HEK293 (cell line): Measurements from ENCODE around the gene PRMT1.

Source experiments
- CTCF ChIA-PET: fragments of 350-600 bp; formaldehyde crosslinking; extraction: SDS; loops from one replicate; lab custom pipeline; 2021; ENCODE audit warnings: antibody characterized with exemption; lab: Yijun Ruan, JAX
- POLR2A ChIA-PET: fragments of 300-600 bp; formaldehyde crosslinking; extraction: SDS; loops from one replicate; lab custom pipeline; 2020; ENCODE audit warnings: antibody characterized with exemption, inconsistent platforms; lab: Yijun Ruan, JAX
- H3K27ac ChIP-seq: fragments of 200-500 bp; sonication (Bioruptor generic); 2 replicates; pipeline ENCODE4 v1.5.1; 2014; ENCODE audit warnings: low read depth, low read length, control low read depth, inconsistent platforms; ENCODE audit errors: extremely low read depth
- H3K36me3 ChIP-seq, 2 experiments: fragments of 200-500 bp in 1 of 2; sonication (Bioruptor generic) in 1 of 2; 1 replicate in 1 of 2; 2 replicates in 1 of 2; pipeline ENCODE4 v1.5.1; 2014 to 2017; ENCODE audit warnings: inconsistent platforms in 2 of 2, low read length in 2 of 2; ENCODE audit not compliant: control insufficient read depth in 2 of 2, insufficient read depth in 1 of 2
- H3K4me1 ChIP-seq: fragments of 200-500 bp; sonication (Bioruptor generic); 2 replicates; pipeline ENCODE4 v1.5.1; 2014; ENCODE audit warnings: mild to moderate bottlenecking, low read length, inconsistent platforms; ENCODE audit not compliant: control insufficient read depth, insufficient read depth
- H3K4me3 ChIP-seq: 2 replicates; pipeline ENCODE4 v1.5.1; 2011; ENCODE audit warnings: low read depth, mild to moderate bottlenecking, control low read depth, low read length, moderate library complexity
- H3K9me3 ChIP-seq: fragments of 200-500 bp; sonication (Bioruptor generic); 2 replicates; pipeline ENCODE4 v1.5.1; 2014; ENCODE audit warnings: low read depth, low read length, inconsistent platforms; ENCODE audit not compliant: control insufficient read depth, insufficient read depth
- KLF10 ChIP-seq: fragments of 450-650 bp; IDR thresholded peaks from 2 replicates; pipeline ENCODE4 v1.5.1; 2018; ENCODE audit warnings: missing biosample characterization, mild to moderate bottlenecking, missing genetic modification characterization
- MZF1 ChIP-seq: fragments of 450-650 bp; formaldehyde crosslinking; IDR thresholded peaks from 2 replicates; pipeline ENCODE4 v1.5.1; 2017; ENCODE audit warnings: missing biosample characterization, missing genetic modification characterization, borderline replicate concordance
- SP2 ChIP-seq: fragments of 450-650 bp; formaldehyde crosslinking; IDR thresholded peaks from 2 replicates; pipeline ENCODE4 v1.5.1; 2016; ENCODE audit warnings: missing biosample characterization, missing genetic modification characterization
- ZBTB7A ChIP-seq: fragments of 450-650 bp; formaldehyde crosslinking; IDR thresholded peaks from 2 replicates; pipeline ENCODE4 v1.5.1; 2016; ENCODE audit warnings: low read depth, missing biosample characterization, missing genetic modification characterization
- ZFP69B ChIP-seq: fragments of 450-650 bp; formaldehyde crosslinking; IDR thresholded peaks from 2 replicates; pipeline ENCODE4 v1.5.1; 2016; ENCODE audit warnings: missing biosample characterization, missing genetic modification characterization
- ZNF112 ChIP-seq: fragments of 450-650 bp; formaldehyde crosslinking; IDR thresholded peaks from 2 replicates; pipeline ENCODE4 v1.5.0; 2017; ENCODE audit warnings: missing biosample characterization, missing genetic modification characterization
- ZNF2 ChIP-seq: fragments of 450-650 bp; formaldehyde crosslinking; IDR thresholded peaks from 2 replicates; pipeline ENCODE4 v1.5.1; 2016; ENCODE audit warnings: missing biosample characterization, missing genetic modification characterization
- ZNF248 ChIP-seq: fragments of 450-650 bp; formaldehyde crosslinking; IDR thresholded peaks from 2 replicates; pipeline ENCODE4 v1.5.1; 2017; ENCODE audit warnings: missing biosample characterization, missing genetic modification characterization
- ZNF560 ChIP-seq: fragments of 450-650 bp; formaldehyde crosslinking; IDR thresholded peaks from 2 replicates; pipeline ENCODE4 v1.5.1; 2017; ENCODE audit warnings: missing biosample characterization, missing genetic modification characterization, borderline replicate concordance
- ZNF792 ChIP-seq: fragments of 450-650 bp; formaldehyde crosslinking; IDR thresholded peaks from 2 replicates; pipeline ENCODE4 v1.5.1; 2016; ENCODE audit warnings: missing biosample characterization, missing genetic modification characterization
- ZSCAN23 ChIP-seq: fragments of 450-650 bp; formaldehyde crosslinking; IDR thresholded peaks from 2 replicates; pipeline ENCODE4 v1.5.1; 2016; ENCODE audit warnings: missing biosample characterization, missing genetic modification characterization
- TF ChIP-seq, protein P1 (sequence below): fragments of 450-650 bp; formaldehyde crosslinking; IDR thresholded peaks from 2 replicates; pipeline ENCODE4 v1.5.1; 2016; ENCODE audit warnings: missing biosample characterization, missing genetic modification characterization
- TF ChIP-seq, protein P2 (sequence below): fragments of 450-650 bp; formaldehyde crosslinking; IDR thresholded peaks from 2 replicates; pipeline ENCODE4 v1.5.1; 2016; ENCODE audit warnings: missing biosample characterization, missing genetic modification characterization
- TF ChIP-seq, protein P3 (sequence below): fragments of 450-650 bp; IDR thresholded peaks from 2 replicates; pipeline ENCODE4 v1.5.1; 2018; ENCODE audit warnings: missing biosample characterization, mild to moderate bottlenecking, missing genetic modification characterization
- TF ChIP-seq, protein P4 (sequence below): fragments of 450-650 bp; formaldehyde crosslinking; IDR thresholded peaks from 2 replicates; pipeline ENCODE4 v1.5.1; 2016; ENCODE audit warnings: missing biosample characterization, missing genetic modification characterization
- TF ChIP-seq, protein P5 (sequence below): fragments of 450-650 bp; formaldehyde crosslinking; IDR thresholded peaks from 2 replicates; pipeline ENCODE4 v1.5.1; 2016; ENCODE audit warnings: missing biosample characterization, missing genetic modification characterization, low read depth
- TF ChIP-seq, protein P6 (sequence below): fragments of 450-650 bp; formaldehyde crosslinking; IDR thresholded peaks from 2 replicates; pipeline ENCODE4 v1.5.1; 2016; ENCODE audit warnings: missing biosample characterization, missing genetic modification characterization

Gene PRMT1

DNA sequence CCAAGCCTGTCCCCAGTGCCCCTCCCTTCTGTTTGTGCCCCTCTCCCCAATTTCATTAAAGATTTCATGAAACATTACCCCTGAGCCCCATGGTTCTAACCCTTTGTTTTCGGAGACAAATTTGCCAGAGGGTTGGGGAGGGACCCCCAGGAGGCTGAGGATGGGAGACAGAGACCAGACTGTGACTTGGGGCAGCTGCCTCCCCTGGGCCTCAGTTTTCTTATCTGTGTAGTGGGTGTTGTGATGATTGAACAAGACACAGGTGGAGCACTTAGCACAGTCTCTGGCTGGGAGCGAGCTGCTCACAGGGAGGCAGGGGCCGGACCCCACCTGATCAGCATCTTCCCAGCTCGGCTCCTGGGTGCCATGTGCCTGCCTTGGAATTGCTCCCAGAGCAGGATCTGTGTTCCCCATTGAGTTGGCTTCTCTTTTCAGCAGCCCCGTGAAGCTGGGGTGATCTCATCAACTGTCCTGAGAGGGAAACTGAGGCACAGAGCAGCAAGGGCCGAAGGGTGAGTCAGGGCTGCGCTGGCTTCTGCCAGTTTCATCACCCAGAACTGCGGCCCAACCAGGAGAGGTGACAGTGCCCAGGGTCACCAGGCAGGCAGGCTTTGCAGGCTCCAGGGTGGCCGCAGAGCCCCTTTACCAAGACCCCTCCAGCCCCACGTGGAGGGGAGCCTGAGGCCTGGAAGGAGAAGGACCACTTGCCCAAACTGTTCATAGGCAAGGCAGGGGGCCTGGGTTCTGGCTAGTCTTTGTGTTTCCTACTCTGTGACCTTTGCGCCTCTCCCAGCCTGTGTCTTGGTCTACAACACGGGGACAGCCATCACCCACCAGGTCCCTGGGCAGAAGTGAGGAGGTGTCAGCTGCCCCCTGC, 18.3 kb upstream of the PRMT1 start (continued):
- TF ChIP-seq, protein P1, sequence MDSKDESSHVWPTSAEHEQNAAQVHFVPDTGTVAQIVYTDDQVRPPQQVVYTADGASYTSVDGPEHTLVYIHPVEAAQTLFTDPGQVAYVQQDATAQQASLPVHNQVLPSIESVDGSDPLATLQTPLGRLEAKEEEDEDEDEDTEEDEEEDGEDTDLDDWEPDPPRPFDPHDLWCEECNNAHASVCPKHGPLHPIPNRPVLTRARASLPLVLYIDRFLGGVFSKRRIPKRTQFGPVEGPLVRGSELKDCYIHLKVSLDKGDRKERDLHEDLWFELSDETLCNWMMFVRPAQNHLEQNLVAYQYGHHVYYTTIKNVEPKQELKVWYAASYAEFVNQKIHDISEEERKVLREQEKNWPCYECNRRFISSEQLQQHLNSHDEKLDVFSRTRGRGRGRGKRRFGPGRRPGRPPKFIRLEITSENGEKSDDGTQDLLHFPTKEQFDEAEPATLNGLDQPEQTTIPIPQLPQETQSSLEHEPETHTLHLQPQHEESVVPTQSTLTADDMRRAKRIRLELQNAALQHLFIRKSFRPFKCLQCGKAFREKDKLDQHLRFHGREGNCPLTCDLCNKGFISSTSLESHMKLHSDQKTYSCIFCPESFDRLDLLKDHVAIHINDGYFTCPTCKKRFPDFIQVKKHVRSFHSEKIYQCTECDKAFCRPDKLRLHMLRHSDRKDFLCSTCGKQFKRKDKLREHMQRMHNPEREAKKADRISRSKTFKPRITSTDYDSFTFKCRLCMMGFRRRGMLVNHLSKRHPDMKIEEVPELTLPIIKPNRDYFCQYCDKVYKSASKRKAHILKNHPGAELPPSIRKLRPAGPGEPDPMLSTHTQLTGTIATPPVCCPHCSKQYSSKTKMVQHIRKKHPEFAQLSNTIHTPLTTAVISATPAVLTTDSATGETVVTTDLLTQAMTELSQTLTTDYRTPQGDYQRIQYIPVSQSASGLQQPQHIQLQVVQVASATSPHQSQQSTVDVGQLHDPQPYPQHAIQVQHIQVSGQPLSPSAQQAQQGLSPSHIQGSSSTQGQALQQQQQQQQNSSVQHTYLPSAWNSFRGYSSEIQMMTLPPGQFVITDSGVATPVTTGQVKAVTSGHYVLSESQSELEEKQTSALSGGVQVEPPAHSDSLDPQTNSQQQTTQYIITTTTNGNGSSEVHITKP: no peak
- TF ChIP-seq ZNF560 (tag by site-specific recombination): no peak
- no peak for TF ChIP-seq ZSCAN23 (tag by site-specific recombination)
- TF ChIP-seq KLF10 (tag by site-specific recombination): no peak
- TF ChIP-seq ZBTB7A: no peak
- TF ChIP-seq, protein P2, sequence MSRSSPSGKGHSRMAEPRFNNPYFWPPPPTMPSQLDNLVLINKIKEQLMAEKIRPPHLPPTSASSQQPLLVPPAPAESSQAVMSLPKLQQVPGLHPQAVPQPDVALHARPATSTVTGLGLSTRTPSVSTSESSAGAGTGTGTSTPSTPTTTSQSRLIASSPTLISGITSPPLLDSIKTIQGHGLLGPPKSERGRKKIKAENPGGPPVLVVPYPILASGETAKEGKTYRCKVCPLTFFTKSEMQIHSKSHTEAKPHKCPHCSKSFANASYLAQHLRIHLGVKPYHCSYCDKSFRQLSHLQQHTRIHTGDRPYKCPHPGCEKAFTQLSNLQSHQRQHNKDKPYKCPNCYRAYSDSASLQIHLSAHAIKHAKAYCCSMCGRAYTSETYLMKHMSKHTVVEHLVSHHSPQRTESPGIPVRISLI (tag by site-specific recombination): no peak
- TF ChIP-seq, protein P3, sequence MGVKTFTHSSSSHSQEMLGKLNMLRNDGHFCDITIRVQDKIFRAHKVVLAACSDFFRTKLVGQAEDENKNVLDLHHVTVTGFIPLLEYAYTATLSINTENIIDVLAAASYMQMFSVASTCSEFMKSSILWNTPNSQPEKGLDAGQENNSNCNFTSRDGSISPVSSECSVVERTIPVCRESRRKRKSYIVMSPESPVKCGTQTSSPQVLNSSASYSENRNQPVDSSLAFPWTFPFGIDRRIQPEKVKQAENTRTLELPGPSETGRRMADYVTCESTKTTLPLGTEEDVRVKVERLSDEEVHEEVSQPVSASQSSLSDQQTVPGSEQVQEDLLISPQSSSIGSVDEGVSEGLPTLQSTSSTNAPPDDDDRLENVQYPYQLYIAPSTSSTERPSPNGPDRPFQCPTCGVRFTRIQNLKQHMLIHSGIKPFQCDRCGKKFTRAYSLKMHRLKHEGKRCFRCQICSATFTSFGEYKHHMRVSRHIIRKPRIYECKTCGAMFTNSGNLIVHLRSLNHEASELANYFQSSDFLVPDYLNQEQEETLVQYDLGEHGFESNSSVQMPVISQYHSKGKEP (tag by site-specific recombination): no peak
- TF ChIP-seq MZF1 (tag by site-specific recombination): no peak
- no peak for TF ChIP-seq ZNF248 (tag by site-specific recombination)
- no peak for TF ChIP-seq ZNF2 (tag by site-specific recombination)
- TF ChIP-seq, protein P4, sequence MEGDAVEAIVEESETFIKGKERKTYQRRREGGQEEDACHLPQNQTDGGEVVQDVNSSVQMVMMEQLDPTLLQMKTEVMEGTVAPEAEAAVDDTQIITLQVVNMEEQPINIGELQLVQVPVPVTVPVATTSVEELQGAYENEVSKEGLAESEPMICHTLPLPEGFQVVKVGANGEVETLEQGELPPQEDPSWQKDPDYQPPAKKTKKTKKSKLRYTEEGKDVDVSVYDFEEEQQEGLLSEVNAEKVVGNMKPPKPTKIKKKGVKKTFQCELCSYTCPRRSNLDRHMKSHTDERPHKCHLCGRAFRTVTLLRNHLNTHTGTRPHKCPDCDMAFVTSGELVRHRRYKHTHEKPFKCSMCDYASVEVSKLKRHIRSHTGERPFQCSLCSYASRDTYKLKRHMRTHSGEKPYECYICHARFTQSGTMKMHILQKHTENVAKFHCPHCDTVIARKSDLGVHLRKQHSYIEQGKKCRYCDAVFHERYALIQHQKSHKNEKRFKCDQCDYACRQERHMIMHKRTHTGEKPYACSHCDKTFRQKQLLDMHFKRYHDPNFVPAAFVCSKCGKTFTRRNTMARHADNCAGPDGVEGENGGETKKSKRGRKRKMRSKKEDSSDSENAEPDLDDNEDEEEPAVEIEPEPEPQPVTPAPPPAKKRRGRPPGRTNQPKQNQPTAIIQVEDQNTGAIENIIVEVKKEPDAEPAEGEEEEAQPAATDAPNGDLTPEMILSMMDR (tag by site-specific recombination): no peak
- TF ChIP-seq, all 188 proteins: peak for 0

DNA sequence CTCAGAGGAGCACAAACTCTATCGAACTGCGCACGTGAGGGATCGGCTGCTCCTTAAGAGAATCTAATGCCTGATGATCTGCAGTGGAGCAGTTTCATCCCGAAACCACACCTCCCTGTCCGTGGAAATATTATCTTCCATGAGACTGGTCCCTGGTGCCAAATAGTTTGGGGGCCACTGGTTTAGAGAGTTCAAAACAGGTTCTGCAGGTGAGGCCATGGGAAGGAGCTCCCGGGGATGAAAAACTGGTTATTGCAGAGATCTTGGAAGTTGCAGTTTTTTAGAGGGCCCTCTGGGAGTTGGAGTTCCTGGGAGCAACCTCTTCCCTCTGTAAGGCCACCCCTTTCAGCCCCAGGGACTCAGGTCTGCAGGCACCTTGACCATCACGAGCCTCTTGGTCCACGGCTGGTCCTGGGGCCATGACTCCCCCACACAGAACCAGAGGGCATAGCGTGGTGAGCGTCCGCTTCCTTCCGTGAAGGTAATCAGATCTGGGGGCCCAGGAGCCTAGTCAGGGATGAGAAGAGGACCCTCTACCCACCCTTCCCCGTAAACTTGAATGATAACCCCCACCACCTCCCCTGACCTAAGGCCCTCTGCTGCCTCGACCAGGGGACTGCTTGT, 16.6 kb upstream of the PRMT1 start:
- CTCF ChIA-PET: interaction anchor here (0.8 to 1.2 kb wide), 2 partner anchors 12 to 15 kb away, joined by 3 to 4 read pairs; no protein-coding TSS in a partner anchor
- H3K4me1 ChIP-seq: peaks cover 6% of the 10 kb centered on the region
- POLR2A ChIA-PET: interaction anchor here (1.8 to 4.0 kb wide), 3 partner anchors 15 to 20 kb away, joined by 9 to 26 read pairs (median 16); partner anchors contain the start of genes RRAS and SCAF1
- no peak for TF ChIP-seq ZNF792 (tag by site-specific recombination)
- TF ChIP-seq ZFP69B: no peak
- no peak for TF ChIP-seq ZSCAN23 (tag by site-specific recombination)
- TF ChIP-seq, protein P5, sequence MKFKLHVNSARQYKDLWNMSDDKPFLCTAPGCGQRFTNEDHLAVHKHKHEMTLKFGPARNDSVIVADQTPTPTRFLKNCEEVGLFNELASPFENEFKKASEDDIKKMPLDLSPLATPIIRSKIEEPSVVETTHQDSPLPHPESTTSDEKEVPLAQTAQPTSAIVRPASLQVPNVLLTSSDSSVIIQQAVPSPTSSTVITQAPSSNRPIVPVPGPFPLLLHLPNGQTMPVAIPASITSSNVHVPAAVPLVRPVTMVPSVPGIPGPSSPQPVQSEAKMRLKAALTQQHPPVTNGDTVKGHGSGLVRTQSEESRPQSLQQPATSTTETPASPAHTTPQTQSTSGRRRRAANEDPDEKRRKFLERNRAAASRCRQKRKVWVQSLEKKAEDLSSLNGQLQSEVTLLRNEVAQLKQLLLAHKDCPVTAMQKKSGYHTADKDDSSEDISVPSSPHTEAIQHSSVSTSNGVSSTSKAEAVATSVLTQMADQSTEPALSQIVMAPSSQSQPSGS (tag by site-specific recombination): no peak
- TF ChIP-seq SP2: no peak
- TF ChIP-seq ZNF112 (tag by site-specific recombination): no peak
- TF ChIP-seq, protein P6, sequence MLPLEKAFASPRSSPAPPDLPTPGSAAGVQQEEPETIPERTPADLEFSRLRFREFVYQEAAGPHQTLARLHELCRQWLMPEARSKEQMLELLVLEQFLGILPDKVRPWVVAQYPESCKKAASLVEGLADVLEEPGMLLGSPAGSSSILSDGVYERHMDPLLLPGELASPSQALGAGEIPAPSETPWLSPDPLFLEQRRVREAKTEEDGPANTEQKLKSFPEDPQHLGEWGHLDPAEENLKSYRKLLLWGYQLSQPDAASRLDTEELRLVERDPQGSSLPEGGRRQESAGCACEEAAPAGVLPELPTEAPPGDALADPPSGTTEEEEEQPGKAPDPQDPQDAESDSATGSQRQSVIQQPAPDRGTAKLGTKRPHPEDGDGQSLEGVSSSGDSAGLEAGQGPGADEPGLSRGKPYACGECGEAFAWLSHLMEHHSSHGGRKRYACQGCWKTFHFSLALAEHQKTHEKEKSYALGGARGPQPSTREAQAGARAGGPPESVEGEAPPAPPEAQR (tag by site-specific recombination): no peak
- peaks cover 25 to 78% of the 10 kb centered on the region in 2 experiments for H3K36me3 ChIP-seq
- no peak overlapping the region for H3K4me3 ChIP-seq
- no peak overlapping the region for H3K27ac ChIP-seq
- H3K9me3 ChIP-seq: no peaks in the 10 kb centered on the region
